GM12892 (cell line): Measurements from ENCODE around the gene NFYA.

Source experiments
- POLR2A ChIP-seq: IDR thresholded peaks from 2 replicates; pipeline ENCODE4 v1.6.1; 2011; ENCODE audit warnings: low read depth, low read length, control low read depth
- TAF1 ChIP-seq: IDR thresholded peaks from 2 replicates; pipeline ENCODE4 v1.6.1; 2011; ENCODE audit warnings: low read depth, mild to moderate bottlenecking, control low read depth, low read length, borderline replicate concordance

DNA sequence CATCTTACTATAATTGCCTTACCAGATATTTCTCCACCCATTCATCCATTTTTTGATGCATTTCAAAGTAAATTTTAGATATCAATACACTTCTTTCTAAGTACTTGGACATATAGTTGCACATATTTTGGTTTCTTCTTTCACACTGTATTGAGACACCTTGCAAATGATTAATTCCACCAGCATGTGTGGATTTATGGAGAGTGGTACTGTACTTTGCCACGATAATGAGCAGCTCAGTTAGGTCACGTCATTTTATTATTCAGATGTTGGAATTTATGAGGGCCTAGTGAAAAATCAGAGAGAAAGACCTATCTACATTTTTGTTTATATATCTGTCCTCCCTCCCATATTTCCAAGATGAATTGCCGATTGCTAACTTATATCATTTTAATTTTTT, 5.3 kb downstream of the NFYA start:
- TF ChIP-seq POLR2A (no peak), TAF1 (no peak)
